Fibroblast of skin of back (primary cell): ENCODE results near the gene TMEM267.
"Not testable (repeated sequence)": the region's sequence is repeated elsewhere in the genome, so short reads cannot be mapped to it uniquely, and the experiment has no call there.

Experiments used
- DNase-seq: peaks from one replicate; pipeline ENCODE4 v3.0.0-alpha.2; 2013

Gene TMEM267

GRCh38 chr5:43402524-43403066 lies 81.1 kb downstream of the TMEM267 start:
- not testable (repeated sequence) for DNase-seq

GRCh38 chr5:43401827-43402226 lies 81.8 kb downstream of the TMEM267 start:
- DNase-seq, result no peak

- no peak for DNase-seq
Observed at GRCh38 chr5:43400082-43400481, 83.6 kb downstream of the TMEM267 start.

- DNase-seq, result peak; percentile 22
Observed at GRCh38 chr5:43396762-43397304, 86.8 kb downstream of the TMEM267 start.
